IPS-NIHi11 (cell line): Measurements from ENCODE around the gene CTSE.

Source experiments
- DNase-seq: peaks from one replicate; pipeline ENCODE4 v3.0.0; 2012; ENCODE audit warnings: mixed read lengths, low spot score

The CTSE gene

GRCh38 chr1:205991237-205991636 lies 32.5 kb downstream of the CTSE start:
- DNase-seq, result no peak

- no peak for DNase-seq
Measured at GRCh38 chr1:205990226-205990625, 33.5 kb downstream of the CTSE start.

- DNase-seq, result no peak
Measured at GRCh38 chr1:205989786-205990185, 33.9 kb downstream of the CTSE start.

GRCh38 chr1:205988585-205988995 lies 35.1 kb downstream of the CTSE start:
- DNase-seq, result peak; percentile 22

GRCh38 chr1:205986861-205987260 lies 36.8 kb downstream of the CTSE start:
- no peak for DNase-seq

- no peak for DNase-seq
Measured at GRCh38 chr1:205986292-205986691, 37.4 kb downstream of the CTSE start.

GRCh38 chr1:205985330-205986005 lies 38.2 kb downstream of the CTSE start:
- no peak for DNase-seq

GRCh38 chr1:205983925-205984725 lies 39.6 kb downstream of the CTSE start:
- DNase-seq, result peak; percentile 72

- DNase-seq, result no peak
Measured at GRCh38 chr1:205981257-205981656, 42.4 kb downstream of the CTSE start.

- no peak for DNase-seq
Measured at GRCh38 chr1:205980237-205980870, 43.3 kb downstream of the CTSE start.

- no peak for DNase-seq
Measured at GRCh38 chr1:205979301-205979700, 44.4 kb downstream of the CTSE start.

GRCh38 chr1:205978676-205979075 lies 45.0 kb downstream of the CTSE start:
- DNase-seq, result no peak

GRCh38 chr1:205977402-205978014 lies 46.2 kb downstream of the CTSE start:
- peak; percentile 81 for DNase-seq

- DNase-seq, result no peak
Measured at GRCh38 chr1:205976708-205977401, 46.8 kb downstream of the CTSE start.

- no peak for DNase-seq
Measured at GRCh38 chr1:205976036-205976435, 47.7 kb downstream of the CTSE start.

GRCh38 chr1:205975387-205975998 lies 48.2 kb downstream of the CTSE start:
- no peak for DNase-seq

GRCh38 chr1:205974712-205975111 lies 49.0 kb downstream of the CTSE start:
- no peak for DNase-seq

- DNase-seq, result no peak
Measured at GRCh38 chr1:205973377-205974232, 50.1 kb downstream of the CTSE start.

GRCh38 chr1:205972491-205973168 lies 51.1 kb downstream of the CTSE start:
- DNase-seq, result no peak

GRCh38 chr1:205972081-205972480 lies 51.6 kb downstream of the CTSE start:
- no peak for DNase-seq
